Measurements from ENCODE around the gene DDX50. TPM values are rescaled to one million over a fixed set of nuclear protein-coding genes. Genes with fewer than 3 reads are reported as not detected.

DDX50 gene
- total RNA-seq, 1 experiment from 2014 or later, result 46.9 TPM

- ATAC-seq, result no peak
- Histone ChIP-seq H3K9me3 (ENCODE audit: control insufficient read depth, insufficient read depth, low read depth, low read length) (no peaks in the 10 kb centered on the region), H3K27me3 (ENCODE audit: control insufficient read depth, insufficient read depth, low read length) (no peaks in the 10 kb centered on the region), H3K27ac (ENCODE audit: low read length) (no peak overlapping the region), H3K4me3 (ENCODE audit: low read depth in 2 of 2, low read length in 2 of 2) (no peak overlapping the region), H3K4me1 (ENCODE audit: control insufficient read depth, insufficient read depth, low read length) (peaks cover 2% of the 10 kb centered on the region; the same call in 1 of the 2 replicates), H3K36me3 (ENCODE audit: control insufficient read depth, insufficient read depth, low read length) (no peaks in the 10 kb centered on the region)
- POLR2A ChIA-PET, result no interaction called here
- no peak for DNase-seq (ENCODE audit: low read depth, low spot score)
- in situ Hi-C loops (cut with HindIII; ENCODE audit: low pct_unique_long_range_greater_than_20kb, low sequenced_read_pairs) (no loop called here), intact Hi-C loops (cut with micrococcal nuclease; ENCODE audit: unreplicated experiment) (no loop called here)
- no peak for TF ChIP-seq SIN3A (IDR thresholded peaks at IDR 0.05; ENCODE audit: borderline replicate concordance, insufficient read depth, low read depth, low read length)
- no peak for TF ChIP-seq REST (IDR thresholded peaks at IDR 0.05; ENCODE audit: insufficient read depth in 1 of 2, low read depth in 2 of 2, low read length in 1 of 2)
- TF ChIP-seq TCF7L2 (IDR thresholded peaks at IDR 0.05; ENCODE audit: low read depth, low read length), result no peak
- no peak for TF ChIP-seq CTCF (IDR thresholded peaks at IDR 0.05)
- no peak for TF ChIP-seq POLR2AphosphoS5 (IDR thresholded peaks at IDR 0.05; ENCODE audit: low read depth, low read length)
- no TSS peak for BruUV-seq (replicated peaks)
- CTCF ChIA-PET, result no interaction called here
These were observed 24.6 kb upstream of the DDX50 start for GRCh38 chr10:68876246-68877138.

- ATAC-seq (no peak), DNase-seq (ENCODE audit: low read depth, low spot score) (no peak)
- no peak overlapping the region for H3K4me3 ChIP-seq (ENCODE audit: low read depth in 2 of 2, low read length in 2 of 2)
- in situ Hi-C loops (cut with HindIII; ENCODE audit: low pct_unique_long_range_greater_than_20kb, low sequenced_read_pairs), result no loop called here
- no peaks in the 10 kb centered on the region for H3K36me3 ChIP-seq (ENCODE audit: control insufficient read depth, insufficient read depth, low read length)
- no peaks in the 10 kb centered on the region for H3K27me3 ChIP-seq (ENCODE audit: control insufficient read depth, insufficient read depth, low read length)
- no peaks in the 10 kb centered on the region for H3K9me3 ChIP-seq (ENCODE audit: control insufficient read depth, insufficient read depth, low read depth, low read length)
- no peak for TF ChIP-seq TCF7L2 (IDR thresholded peaks at IDR 0.05; ENCODE audit: low read depth, low read length)
- TF ChIP-seq POLR2AphosphoS5 (IDR thresholded peaks at IDR 0.05; ENCODE audit: low read depth, low read length), result no peak
- no peak for TF ChIP-seq REST (IDR thresholded peaks at IDR 0.05; ENCODE audit: insufficient read depth in 1 of 2, low read depth in 2 of 2, low read length in 1 of 2)
- TF ChIP-seq SIN3A (IDR thresholded peaks at IDR 0.05; ENCODE audit: borderline replicate concordance, insufficient read depth, low read depth, low read length), result no peak
- TF ChIP-seq CTCF (IDR thresholded peaks at IDR 0.05), result no peak
- ChIA-PET CTCF (no interaction called here), POLR2A (no interaction called here)
- intact Hi-C loops (cut with micrococcal nuclease; ENCODE audit: unreplicated experiment), result no loop called here
- H3K27ac ChIP-seq (ENCODE audit: low read length), result no peak overlapping the region
- no TSS peak for BruUV-seq (replicated peaks)
- H3K4me1 ChIP-seq (ENCODE audit: control insufficient read depth, insufficient read depth, low read length), result no peaks in the 10 kb centered on the region
These were observed 23.5 kb upstream of the DDX50 start for GRCh38 chr10:68877482-68878110.
